22Rv1 (cell line): ENCODE measurements around the gene SLC12A4.
A peak's percentile ranks its signal among the peaks of the same experiment; 100 is the strongest.

ENCODE experiments used
- H3K27ac ChIP-seq: fragments of 450-650 bp; 2 replicates; pipeline ENCODE4 v1.5.1; 2017
- ZFX ChIP-seq: fragments of 450-650 bp; IDR thresholded peaks from 2 replicates; pipeline ENCODE4 v1.6.1; 2017; ENCODE audit warnings: antibody characterized with exemption, borderline replicate concordance
- TF ChIP-seq, protein P1 (sequence below): fragments of 450-650 bp; IDR thresholded peaks from 2 replicates; pipeline ENCODE4 v1.5.1; 2017; ENCODE audit warnings: mild to moderate bottlenecking

The SLC12A4 gene

DNA sequence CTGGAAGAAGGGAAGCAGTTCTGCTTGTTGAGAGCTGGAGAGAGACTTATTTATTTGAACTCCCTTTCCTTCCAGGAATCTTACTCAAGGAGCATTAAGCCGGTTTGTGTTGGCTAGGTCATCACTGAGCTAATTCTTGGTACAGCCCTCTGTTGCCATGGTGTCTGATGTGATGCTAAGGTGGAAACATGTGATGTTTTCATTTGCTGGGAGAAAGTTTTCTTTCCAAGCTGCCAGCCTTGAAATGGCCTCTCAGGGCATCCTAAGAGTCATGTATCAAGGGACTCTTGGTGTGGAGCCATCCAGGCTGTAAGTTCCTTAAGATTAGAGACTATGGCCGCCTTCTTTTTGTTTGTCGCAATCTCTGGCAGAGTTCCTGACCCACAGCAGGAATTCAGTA lies 71.2 kb downstream of the SLC12A4 start:
- H3K27ac ChIP-seq: no peak overlapping the region
- TF ChIP-seq ZFX: no peak
- TF ChIP-seq, protein P1, sequence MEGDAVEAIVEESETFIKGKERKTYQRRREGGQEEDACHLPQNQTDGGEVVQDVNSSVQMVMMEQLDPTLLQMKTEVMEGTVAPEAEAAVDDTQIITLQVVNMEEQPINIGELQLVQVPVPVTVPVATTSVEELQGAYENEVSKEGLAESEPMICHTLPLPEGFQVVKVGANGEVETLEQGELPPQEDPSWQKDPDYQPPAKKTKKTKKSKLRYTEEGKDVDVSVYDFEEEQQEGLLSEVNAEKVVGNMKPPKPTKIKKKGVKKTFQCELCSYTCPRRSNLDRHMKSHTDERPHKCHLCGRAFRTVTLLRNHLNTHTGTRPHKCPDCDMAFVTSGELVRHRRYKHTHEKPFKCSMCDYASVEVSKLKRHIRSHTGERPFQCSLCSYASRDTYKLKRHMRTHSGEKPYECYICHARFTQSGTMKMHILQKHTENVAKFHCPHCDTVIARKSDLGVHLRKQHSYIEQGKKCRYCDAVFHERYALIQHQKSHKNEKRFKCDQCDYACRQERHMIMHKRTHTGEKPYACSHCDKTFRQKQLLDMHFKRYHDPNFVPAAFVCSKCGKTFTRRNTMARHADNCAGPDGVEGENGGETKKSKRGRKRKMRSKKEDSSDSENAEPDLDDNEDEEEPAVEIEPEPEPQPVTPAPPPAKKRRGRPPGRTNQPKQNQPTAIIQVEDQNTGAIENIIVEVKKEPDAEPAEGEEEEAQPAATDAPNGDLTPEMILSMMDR: no peak

DNA sequence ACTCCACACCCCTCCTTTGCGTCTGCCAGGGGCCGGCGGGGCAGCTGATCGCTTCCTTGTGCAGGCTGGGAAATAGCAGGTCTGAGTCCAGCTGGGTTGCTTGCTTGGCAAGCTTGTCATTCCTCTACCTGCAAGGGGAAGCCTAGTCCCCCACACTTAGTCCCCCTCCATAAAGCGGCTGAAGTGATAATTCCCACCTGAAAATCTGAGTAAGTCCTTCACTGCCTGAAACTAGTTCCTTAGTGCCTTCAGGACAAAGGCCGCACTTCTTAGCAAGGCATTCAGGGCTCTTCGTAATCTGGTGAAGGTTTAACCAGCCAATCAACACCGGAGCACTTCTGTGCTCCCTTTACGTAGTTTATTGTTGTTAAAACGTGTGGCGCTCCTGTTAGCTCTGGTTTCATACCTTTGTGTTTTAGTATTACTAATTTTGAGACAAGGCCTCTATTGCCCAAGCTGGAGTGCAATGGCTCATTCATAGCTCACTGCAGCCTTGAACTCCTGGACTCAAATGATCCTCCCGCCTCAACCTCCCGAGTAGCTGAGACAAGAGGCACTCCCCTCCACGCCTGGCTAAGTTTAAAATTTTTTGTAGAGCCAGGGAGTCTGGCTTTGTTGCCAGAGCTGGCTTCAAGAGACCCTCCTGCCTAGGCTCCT lies 74.6 kb downstream of the SLC12A4 start:
- TF ChIP-seq, protein P1: no peak
- TF ChIP-seq ZFX: no peak
- H3K27ac ChIP-seq: peak overlapping the region; percentile 78
